ENCODE measurements around the gene UROD. TPM values are rescaled to one million over a fixed set of nuclear protein-coding genes. Genes with fewer than 3 reads are reported as not detected.
"Not testable (repeated sequence)": the region's sequence is repeated elsewhere in the genome, so short reads cannot be mapped to it uniquely, and the experiment has no call there.

The UROD gene
- total RNA-seq (2014; rRNA removed; shearing (Covaris generic); ENCODE audit: low replicate concordance), result 99.1 and 127 TPM in 2 replicates

DNA sequence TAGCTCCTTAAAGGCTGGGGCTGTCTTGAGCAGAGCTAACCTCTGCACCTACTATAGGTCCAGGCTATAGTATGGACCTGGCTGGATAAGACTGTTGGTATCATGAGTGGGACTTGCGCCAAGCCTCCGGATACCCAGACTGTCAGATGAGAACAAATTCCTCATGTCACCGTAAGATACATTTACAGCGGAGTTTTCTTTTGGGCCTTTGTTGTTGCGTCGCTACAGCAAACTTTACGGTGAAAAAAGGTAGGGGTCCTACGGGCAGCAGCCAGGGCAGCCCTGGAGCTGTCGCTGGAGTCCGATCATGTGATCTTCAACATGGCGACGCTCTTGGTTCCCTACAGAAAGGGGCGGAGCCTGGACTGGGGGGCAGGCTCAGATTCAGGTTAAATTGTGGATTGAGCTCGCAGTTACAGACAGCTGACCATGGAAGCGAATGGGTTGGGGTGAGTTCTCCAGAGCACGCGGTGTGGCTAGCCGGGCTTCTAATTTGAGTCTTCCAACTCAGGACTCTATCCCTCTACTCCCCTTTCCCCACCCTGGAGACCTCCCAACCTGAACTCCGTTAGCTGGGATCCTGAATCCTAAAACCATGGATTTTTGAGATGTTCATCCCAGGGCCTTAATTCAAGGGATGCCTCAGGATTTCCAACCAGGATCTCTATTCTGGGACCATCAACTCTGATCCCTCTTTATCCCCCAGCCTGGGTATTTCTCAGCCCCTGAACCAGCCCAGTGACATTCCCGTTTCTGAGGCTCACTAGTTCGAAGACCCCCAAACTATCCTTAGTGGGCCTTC lies at the start of gene UROD:
TSS of gene UROD (plus strand) at position 418 of the 802 bp plus-strand sequence. CDS start at position 430, 12 bp downstream.
- Histone ChIP-seq H3K9me2 (replicated peaks; ENCODE audit: insufficient read depth, low read length) (no peaks in the 10 kb centered on the region), H4K20me1 (ENCODE audit: insufficient read depth, low read depth, low read length) (no peaks in the 10 kb centered on the region), H3K36me3 (ENCODE audit: insufficient read depth, low read length) (0 out of 2 replicates have a peak, but pooled peaks cover 6% of the 10 kb centered on the region), H3K4me2 (ENCODE audit: low read depth, low read length, poor library complexity, severe bottlenecking) (peak within 1 kb of the TSS; percentile 94), H3K79me2 (ENCODE audit: low read length) (peaks cover 20% of the 10 kb centered on the region; the same call in 1 of the 2 replicates), H3K9ac (ENCODE audit: low read length) (peak within 1 kb of the TSS; percentile 83), H3K4me3 (ENCODE audit: low read length) (peak within 1 kb of the TSS; percentile 91), H3K9me3 (ENCODE audit: low read length) (no peaks in the 10 kb centered on the region), H2AFZ (ENCODE audit: low read length) (peak within 1 kb of the TSS; percentile 100), H3K27ac (ENCODE audit: low read length) (peak within 1 kb of the TSS; percentile 18; the same call in 1 of the 2 replicates), H3K4me1 (ENCODE audit: low read length) (peaks cover 32% of the 10 kb centered on the region), H3K27me3 (ENCODE audit: low read length) (no peaks in the 10 kb centered on the region)
- peak; percentile 97 for DNase-seq

DNA sequence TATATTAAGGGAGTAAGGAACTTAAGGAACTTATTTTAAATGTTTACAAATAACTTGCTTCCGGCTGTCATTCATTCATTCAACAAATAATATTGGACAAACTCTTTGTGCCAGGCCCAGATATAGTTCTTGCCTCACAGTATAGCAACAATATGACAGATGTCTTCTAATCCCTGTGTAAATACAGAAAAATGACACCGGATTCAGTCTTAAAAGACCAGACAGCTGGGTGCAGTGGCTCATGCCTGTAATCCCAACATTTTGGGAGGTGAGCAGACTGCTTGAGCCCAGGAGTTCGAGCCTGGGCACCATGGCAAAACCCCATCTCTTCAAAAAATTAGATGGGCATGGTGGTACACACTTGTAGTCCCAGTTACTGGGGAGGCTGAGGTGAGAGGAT lies 49.3 kb upstream of the UROD start:
- H2AFZ ChIP-seq (ENCODE audit: low read length), result no peak overlapping the region
- H3K27ac ChIP-seq (ENCODE audit: low read length), result no peak overlapping the region
- DNase-seq, result no peak
- no peaks in the 10 kb centered on the region for H3K27me3 ChIP-seq (ENCODE audit: low read length)
- H3K79me2 ChIP-seq (ENCODE audit: low read length), result peaks cover 68% of the 10 kb centered on the region
- no peaks in the 10 kb centered on the region for H3K9me2 ChIP-seq (replicated peaks; ENCODE audit: insufficient read depth, low read length)
- peaks cover 16% of the 10 kb centered on the region; the same call in 1 of the 2 replicates for H3K36me3 ChIP-seq (ENCODE audit: insufficient read depth, low read length)
- H4K20me1 ChIP-seq (ENCODE audit: insufficient read depth, low read depth, low read length), result no peaks in the 10 kb centered on the region
- no peak overlapping the region for H3K4me2 ChIP-seq (ENCODE audit: low read depth, low read length, poor library complexity, severe bottlenecking)
- H3K4me3 ChIP-seq (ENCODE audit: low read length), result no peak overlapping the region
- H3K9me3 ChIP-seq (ENCODE audit: low read length), result no peaks in the 10 kb centered on the region
- no peaks in the 10 kb centered on the region for H3K4me1 ChIP-seq (ENCODE audit: low read length)
- H3K9ac ChIP-seq (ENCODE audit: low read length), result no peak overlapping the region

DNA sequence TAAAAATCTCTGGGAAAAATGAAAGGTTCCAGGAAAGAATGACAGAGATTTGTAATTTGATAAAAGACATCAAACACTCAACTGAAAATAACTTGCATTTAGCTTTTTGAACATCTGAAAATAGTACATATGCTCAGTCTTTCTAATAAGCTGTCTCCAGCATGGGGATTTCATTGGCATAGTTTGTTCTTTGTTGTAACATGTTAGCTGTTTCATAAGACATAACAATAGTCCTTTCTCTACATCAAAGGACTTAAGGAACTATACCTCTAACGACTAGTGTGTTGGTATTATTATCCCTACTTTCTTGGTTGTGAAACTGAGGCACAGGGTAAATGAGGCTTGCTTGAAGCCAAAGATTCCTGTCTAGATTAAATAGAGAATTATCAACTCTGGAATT lies 47.7 kb upstream of the UROD start:
- no peak overlapping the region for H3K27ac ChIP-seq (ENCODE audit: low read length)
- H3K9me3 ChIP-seq (ENCODE audit: low read length), result no peaks in the 10 kb centered on the region

DNA sequence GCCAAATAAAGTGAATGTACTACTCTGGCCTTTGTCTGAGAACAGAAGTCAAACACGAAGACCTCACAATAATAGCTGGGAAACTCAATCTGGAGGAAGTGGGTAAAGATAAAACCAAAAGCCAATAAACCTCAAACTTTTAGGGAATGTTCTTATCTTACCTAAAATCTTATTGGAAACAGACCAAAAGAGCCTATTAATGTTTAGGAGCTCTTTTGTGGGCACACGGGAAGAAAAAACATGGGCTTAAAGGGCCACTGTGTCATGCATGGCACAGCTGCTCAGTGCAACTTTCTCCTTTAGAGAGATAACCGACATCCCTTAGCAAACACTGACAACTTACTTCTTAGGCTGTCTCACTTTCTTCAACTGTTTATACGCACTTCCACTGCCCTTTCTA lies 41.7 kb upstream of the UROD start:
- no peaks in the 10 kb centered on the region for H3K27me3 ChIP-seq (ENCODE audit: low read length)
- H3K79me2 ChIP-seq (ENCODE audit: low read length), result peaks cover 33% of the 10 kb centered on the region
- no peaks in the 10 kb centered on the region for H3K9me2 ChIP-seq (replicated peaks; ENCODE audit: insufficient read depth, low read length)
- H3K4me1 ChIP-seq (ENCODE audit: low read length), result peaks cover 4% of the 10 kb centered on the region; the same call in 1 of the 2 replicates
- H3K27ac ChIP-seq (ENCODE audit: low read length), result no peak overlapping the region
- no peak for DNase-seq
- H3K9ac ChIP-seq (ENCODE audit: low read length), result no peak overlapping the region
- no peaks in the 10 kb centered on the region for H4K20me1 ChIP-seq (ENCODE audit: insufficient read depth, low read depth, low read length)
- no peak overlapping the region for H2AFZ ChIP-seq (ENCODE audit: low read length)
- peaks cover 11% of the 10 kb centered on the region; the same call in 1 of the 2 replicates for H3K36me3 ChIP-seq (ENCODE audit: insufficient read depth, low read length)
- H3K9me3 ChIP-seq (ENCODE audit: low read length), result no peaks in the 10 kb centered on the region
- H3K4me3 ChIP-seq (ENCODE audit: low read length), result no peak overlapping the region
- no peak overlapping the region for H3K4me2 ChIP-seq (ENCODE audit: low read depth, low read length, poor library complexity, severe bottlenecking)

More for the DNA sequence above, 47.7 kb upstream of the UROD start:
- DNase-seq, result no peak
- no peak overlapping the region for H3K4me3 ChIP-seq (ENCODE audit: low read length)
- H4K20me1 ChIP-seq (ENCODE audit: insufficient read depth, low read depth, low read length), result no peaks in the 10 kb centered on the region
- no peak overlapping the region for H3K9ac ChIP-seq (ENCODE audit: low read length)
- H3K9me2 ChIP-seq (replicated peaks; ENCODE audit: insufficient read depth, low read length), result no peaks in the 10 kb centered on the region
- H3K27me3 ChIP-seq (ENCODE audit: low read length), result no peaks in the 10 kb centered on the region
- no peaks in the 10 kb centered on the region for H3K4me1 ChIP-seq (ENCODE audit: low read length)
- no peak overlapping the region for H3K4me2 ChIP-seq (ENCODE audit: low read depth, low read length, poor library complexity, severe bottlenecking)
- H2AFZ ChIP-seq (ENCODE audit: low read length), result no peak overlapping the region
- H3K79me2 ChIP-seq (ENCODE audit: low read length), result peaks cover 61% of the 10 kb centered on the region
- H3K36me3 ChIP-seq (ENCODE audit: insufficient read depth, low read length), result peaks cover 8% of the 10 kb centered on the region; the same call in 1 of the 2 replicates

DNA sequence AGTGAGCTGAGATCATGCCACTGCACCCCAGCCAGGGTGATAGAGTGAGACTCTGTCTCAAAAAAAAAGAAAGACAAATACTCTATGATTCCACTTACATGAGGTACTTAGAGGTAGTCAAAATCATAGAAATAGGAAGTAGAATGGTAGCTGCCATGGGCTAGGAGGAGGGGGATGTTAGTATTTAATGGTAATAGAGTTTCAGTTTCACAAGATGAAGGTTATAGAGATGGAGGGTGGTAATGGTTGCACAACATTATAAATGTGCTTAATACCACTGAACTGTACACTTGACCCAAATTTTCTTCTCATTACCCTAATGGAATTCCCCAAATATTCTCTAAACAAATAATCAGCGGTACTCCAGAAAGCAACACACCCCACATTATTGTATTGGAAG lies 38.4 kb upstream of the UROD start:
- H4K20me1 ChIP-seq (ENCODE audit: insufficient read depth, low read depth, low read length), result no peaks in the 10 kb centered on the region
- H2AFZ ChIP-seq (ENCODE audit: low read length), result no peak overlapping the region
- H3K9me3 ChIP-seq (ENCODE audit: low read length), result no peaks in the 10 kb centered on the region
- H3K27me3 ChIP-seq (ENCODE audit: low read length), result no peaks in the 10 kb centered on the region
- no peak overlapping the region for H3K4me2 ChIP-seq (ENCODE audit: low read depth, low read length, poor library complexity, severe bottlenecking)
- no peak for DNase-seq
- peaks cover 4% of the 10 kb centered on the region; the same call in 1 of the 2 replicates for H3K4me1 ChIP-seq (ENCODE audit: low read length)
- H3K9ac ChIP-seq (ENCODE audit: low read length), result no peak overlapping the region
- no peaks in the 10 kb centered on the region for H3K9me2 ChIP-seq (replicated peaks; ENCODE audit: insufficient read depth, low read length)
- no peak overlapping the region for H3K27ac ChIP-seq (ENCODE audit: low read length)
- no peak overlapping the region for H3K4me3 ChIP-seq (ENCODE audit: low read length)
- peaks cover 37% of the 10 kb centered on the region for H3K36me3 ChIP-seq (ENCODE audit: insufficient read depth, low read length)
- peaks cover 35% of the 10 kb centered on the region for H3K79me2 ChIP-seq (ENCODE audit: low read length)

DNA sequence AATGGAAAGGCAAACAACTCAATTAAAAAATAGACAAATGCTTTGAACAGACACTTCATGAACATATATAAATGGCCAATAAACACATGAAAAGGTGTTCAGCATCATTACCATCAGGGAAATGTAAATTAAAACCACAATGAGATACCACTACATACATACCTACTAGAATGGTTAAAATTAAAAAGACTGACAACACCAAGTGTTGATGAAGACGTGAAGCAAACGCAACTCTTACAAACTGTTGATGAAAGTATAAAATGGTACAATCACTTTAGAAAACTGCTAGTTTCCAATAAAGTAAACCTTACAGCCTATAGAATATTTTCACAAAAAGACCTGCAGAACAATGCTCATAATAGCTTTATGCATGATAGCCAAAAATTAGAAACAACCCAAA lies 35.8 kb upstream of the UROD start:
- Histone ChIP-seq H3K27ac (ENCODE audit: low read length) (no peak overlapping the region), H3K4me1 (ENCODE audit: low read length) (peaks cover 4% of the 10 kb centered on the region; the same call in 1 of the 2 replicates), H3K4me2 (ENCODE audit: low read depth, low read length, poor library complexity, severe bottlenecking) (no peak overlapping the region), H3K36me3 (ENCODE audit: insufficient read depth, low read length) (peaks cover 33% of the 10 kb centered on the region), H3K79me2 (ENCODE audit: low read length) (peaks cover 27% of the 10 kb centered on the region), H4K20me1 (ENCODE audit: insufficient read depth, low read depth, low read length) (no peaks in the 10 kb centered on the region), H3K9ac (ENCODE audit: low read length) (no peak overlapping the region), H2AFZ (ENCODE audit: low read length) (no peak overlapping the region), H3K4me3 (ENCODE audit: low read length) (no peak overlapping the region), H3K9me3 (ENCODE audit: low read length) (no peaks in the 10 kb centered on the region), H3K9me2 (replicated peaks; ENCODE audit: insufficient read depth, low read length) (no peaks in the 10 kb centered on the region), H3K27me3 (ENCODE audit: low read length) (no peaks in the 10 kb centered on the region)
- no peak for DNase-seq

DNA sequence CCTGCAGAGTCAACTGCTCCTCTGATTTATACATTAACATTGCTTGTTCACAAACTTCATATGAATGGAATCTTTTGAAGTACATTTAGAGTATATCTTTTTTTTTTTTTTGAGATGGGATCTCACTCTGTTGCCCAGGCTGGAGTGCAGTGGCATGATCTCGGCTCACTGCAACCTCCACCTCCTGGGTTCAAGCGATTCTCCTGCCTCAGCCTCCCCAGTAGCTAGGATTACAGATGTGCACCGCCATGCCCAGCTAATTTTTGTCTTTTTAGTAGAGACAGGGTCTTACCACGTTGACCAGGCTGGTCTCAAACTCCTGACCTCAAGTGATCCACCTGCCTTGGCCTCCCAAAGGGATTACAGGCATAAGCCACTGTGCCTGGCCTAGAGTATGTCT lies 34.7 kb upstream of the UROD start:
- Histone ChIP-seq H3K79me2 (ENCODE audit: low read length) (peaks cover 29% of the 10 kb centered on the region), H3K36me3 (ENCODE audit: insufficient read depth, low read length) (peaks cover 33% of the 10 kb centered on the region)
- H3K4me1 ChIP-seq (ENCODE audit: low read length); H2AFZ ChIP-seq (ENCODE audit: low read length); H3K9me3 ChIP-seq (ENCODE audit: low read length); H3K27me3 ChIP-seq (ENCODE audit: low read length); H3K9me2 ChIP-seq (replicated peaks; ENCODE audit: insufficient read depth, low read length); H4K20me1 ChIP-seq (ENCODE audit: insufficient read depth, low read depth, low read length); H3K4me3 ChIP-seq (ENCODE audit: low read length); DNase-seq; H3K9ac ChIP-seq (ENCODE audit: low read length); H3K4me2 ChIP-seq (ENCODE audit: low read depth, low read length, poor library complexity, severe bottlenecking); H3K27ac ChIP-seq (ENCODE audit: low read length): not testable (repeated sequence)

DNA sequence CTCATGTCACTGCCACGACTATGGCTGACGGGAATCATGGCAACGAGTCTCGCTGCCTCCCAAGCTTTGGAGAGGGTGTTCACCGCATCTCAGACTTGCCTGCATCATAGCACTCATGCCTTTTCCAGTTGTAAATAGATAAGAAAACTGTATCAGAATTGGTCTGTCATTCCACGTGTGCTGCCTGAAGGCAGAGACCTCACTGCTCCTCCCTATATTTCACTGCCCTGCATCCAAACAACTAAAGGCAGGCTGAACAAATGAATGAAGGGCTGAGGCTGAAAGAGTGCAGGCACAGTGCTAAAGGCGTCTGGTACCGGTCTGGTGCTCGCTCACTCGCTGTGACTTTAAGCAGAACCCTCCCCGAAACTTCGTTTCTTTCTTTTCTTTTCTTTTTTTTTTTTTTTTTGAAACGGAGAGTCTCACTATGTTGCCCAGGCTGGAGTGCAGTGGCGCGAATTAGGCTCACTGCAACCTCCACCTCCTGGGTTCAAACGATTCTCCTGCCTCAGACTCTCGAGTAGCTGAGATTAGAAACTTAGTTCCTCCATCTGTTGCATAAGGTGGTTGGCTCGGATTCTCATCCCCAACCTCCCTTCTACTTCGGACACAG lies 26.2 kb upstream of the UROD start:
- no peak for DNase-seq
- Histone ChIP-seq H3K4me1 (ENCODE audit: low read length) (peaks cover 20% of the 10 kb centered on the region), H3K9me3 (ENCODE audit: low read length) (no peaks in the 10 kb centered on the region), H3K4me3 (ENCODE audit: low read length) (peak overlapping the region; percentile 90), H2AFZ (ENCODE audit: low read length) (peak overlapping the region; percentile 86; the same call in 1 of the 2 replicates), H3K79me2 (ENCODE audit: low read length) (peaks cover 44% of the 10 kb centered on the region), H3K4me2 (ENCODE audit: low read depth, low read length, poor library complexity, severe bottlenecking) (peak overlapping the region; percentile 96), H3K9me2 (replicated peaks; ENCODE audit: insufficient read depth, low read length) (no peaks in the 10 kb centered on the region), H3K9ac (ENCODE audit: low read length) (peak overlapping the region; percentile 89), H4K20me1 (ENCODE audit: insufficient read depth, low read depth, low read length) (no peaks in the 10 kb centered on the region), H3K36me3 (ENCODE audit: insufficient read depth, low read length) (0 out of 2 replicates have a peak, but pooled peaks cover 2% of the 10 kb centered on the region), H3K27me3 (ENCODE audit: low read length) (no peaks in the 10 kb centered on the region), H3K27ac (ENCODE audit: low read length) (no peak overlapping the region; the same call in 1 of the 2 replicates)
